HepG2 (cell line): ENCODE measurements around the gene LAMB2. TPM values are rescaled to one million over a fixed set of nuclear protein-coding genes. Genes with fewer than 3 reads are reported as not detected.

ENCODE experiments used
- ATAC-seq: fragments of 200-7000 bp; cut with Tn5 transposase; 3 replicates; pipeline ENCODE4 v1.9.1; 2020; ENCODE audit warnings: mild to moderate bottlenecking, moderate library complexity
- BruUV-seq: library from RNA; stranded (reverse); fragments of 400-500 nt; replicated peaks from 2 replicates; lab custom pipeline; 2021; lab: Mats Ljungman, UMichigan
- CTCF ChIA-PET: fragments of 300-600 bp; formaldehyde crosslinking; extraction: SDS; loops from one replicate; lab custom pipeline; 2021; ENCODE audit warnings: low total read pairs, inconsistent platforms, low intra/inter-chr PET ratio; lab: Yijun Ruan, JAX
- POLR2A ChIA-PET: fragments of 350-600 bp; sonication (Branson Sonifier 250); formaldehyde crosslinking; loops from one replicate; lab custom pipeline; 2020; ENCODE audit warnings: antibody characterized with exemption, inconsistent platforms; lab: Yijun Ruan, JAX
- DNase-seq: peaks from one replicate; pipeline ENCODE4 v3.0.0-alpha.2; 2015; ENCODE audit warnings: low spot score
- FAIRE-seq: peaks from 3 replicates; lab custom pipeline; 2011; peaks lifted over from hg19 to GRCh38; lab: Jason Lieb, UNC
- H2AFZ ChIP-seq: one replicate; pipeline ENCODE4 v1.6.1; 2011; ENCODE audit warnings: low read length, inconsistent platforms
- H3K27ac ChIP-seq: fragments of 300-600 bp; 3 replicates; pipeline ENCODE4 v1.8.0; 2011; ENCODE audit warnings: mixed run types, mild to moderate bottlenecking, mixed read lengths, low read length, inconsistent platforms; ENCODE audit not compliant: insufficient read depth; ENCODE audit errors: extremely low read length
- H3K27me3 ChIP-seq, 2 experiments: fragments of 200-600 bp in 1 of 2; 2 replicates in 1 of 2; 3 replicates in 1 of 2; pipeline versions ENCODE4 v1.6.0 to v1.8.0; 2011; ENCODE audit warnings: low read length in 2 of 2, mild to moderate bottlenecking in 2 of 2, moderate library complexity in 2 of 2, inconsistent platforms in 1 of 2; ENCODE audit not compliant: insufficient read depth in 2 of 2, control insufficient read depth in 1 of 2
- H3K36me3 ChIP-seq, 2 experiments: fragments of 200-600 bp in 1 of 2; replicated peaks in 1 of 2; 2 replicates in 1 of 2; 3 replicates in 1 of 2; pipeline versions ENCODE4 v1.5.1 to v1.8.0; 2011; ENCODE audit warnings: low read length in 2 of 2, inconsistent platforms in 1 of 2; ENCODE audit not compliant: insufficient read depth in 2 of 2, control insufficient read depth in 1 of 2
- H3K4me1 ChIP-seq: 2 replicates; pipeline ENCODE4 v1.5.1; 2012; ENCODE audit warnings: low read length, inconsistent platforms; ENCODE audit not compliant: insufficient read depth
- H3K4me2 ChIP-seq: 2 replicates; pipeline ENCODE4 v1.6.0; 2011; ENCODE audit warnings: low read depth, low read length, inconsistent platforms
- H3K4me3 ChIP-seq, 3 experiments: fragments of 200-600 bp in 1 of 3; sonication (generic), shearing (Covaris generic) in 1 of 3; replicated peaks in 1 of 3; 2 replicates each; pipeline ENCODE4 v1.5.1; 2011 to 2016; ENCODE audit warnings: low read length in 3 of 3, inconsistent platforms in 2 of 3, low read depth in 2 of 3, mild to moderate bottlenecking in 2 of 3, control low read depth in 1 of 3, mixed read lengths in 1 of 3; ENCODE audit not compliant: insufficient read depth in 1 of 3
- H3K79me2 ChIP-seq: one replicate; pipeline ENCODE4 v1.6.1; 2011; ENCODE audit warnings: low read length, inconsistent platforms; ENCODE audit not compliant: insufficient read depth
- H3K9ac ChIP-seq: 2 replicates; pipeline ENCODE4 v1.6.0; 2011; ENCODE audit warnings: mild to moderate bottlenecking, low read depth, low read length, inconsistent platforms; ENCODE audit not compliant: insufficient read depth
- H3K9me3 ChIP-seq: 2 replicates; pipeline ENCODE4 v1.5.1; 2012; ENCODE audit warnings: mild to moderate bottlenecking, low read length
- H4K20me1 ChIP-seq: 2 replicates; pipeline ENCODE4 v1.6.0; 2011; ENCODE audit warnings: inconsistent platforms, mild to moderate bottlenecking, low read length, moderate library complexity; ENCODE audit not compliant: insufficient read depth
- HMG20A ChIP-seq: IDR thresholded peaks from 2 replicates; pipeline ENCODE4 v1.6.1; 2016; ENCODE audit warnings: borderline replicate concordance
- HOXA3 ChIP-seq: sonication (generic); formaldehyde crosslinking; IDR thresholded peaks from 2 replicates; pipeline ENCODE4 v1.5.0; 2020; ENCODE audit warnings: missing genetic modification reagents
- MAF1 ChIP-seq: sonication (generic); formaldehyde crosslinking; IDR thresholded peaks from 2 replicates; pipeline ENCODE4 v1.5.0; 2020; ENCODE audit warnings: missing genetic modification reagents, borderline replicate concordance
- MAFK ChIP-seq, 2 experiments: IDR thresholded peaks in 1 of 2; conservative IDR thresholded peaks in 1 of 2; 2 replicates each; pipeline ENCODE4 v1.6.1; 2011; ENCODE audit warnings: improper control_type of control experiment in 2 of 2, low read length in 2 of 2
- NFIB ChIP-seq: sonication (generic); formaldehyde crosslinking; IDR thresholded peaks from 2 replicates; pipeline ENCODE4 v1.9.0; 2021; ENCODE audit warnings: missing genetic modification reagents, mild to moderate bottlenecking, borderline replicate concordance
- RBM39 ChIP-seq: fragments of 200-400 bp; formaldehyde crosslinking; IDR thresholded peaks from one replicate; pipeline ENCODE4 v1.6.1; 2018; ENCODE audit warnings: antibody characterized with exemption, mild to moderate bottlenecking, low read depth, low read length; ENCODE audit not compliant: poor library complexity, severe bottlenecking
- ZNF160 ChIP-seq: sonication (generic); formaldehyde crosslinking; IDR thresholded peaks from 2 replicates; pipeline ENCODE4 v1.8.0; 2022; ENCODE audit warnings: mild to moderate bottlenecking, inconsistent platforms, missing genetic modification reagents
- ZNF17 ChIP-seq: sonication (generic); formaldehyde crosslinking; IDR thresholded peaks from 2 replicates; pipeline ENCODE4 v1.5.0; 2020; ENCODE audit warnings: mild to moderate bottlenecking, missing genetic modification reagents
- WGBS: methylation state at CpG from one replicate; pipeline ENCODE4 v1.1.6; 2017; ENCODE audit warnings: low lambda C conversion rate; 5-methylcytosine and 5-hydroxymethylcytosine counted together
- in situ Hi-C: cut with HindIII; loops from 2 replicates; pipeline ENCODE4 v1.10.0; 2017; ENCODE audit warnings: low pct_unique_long_range_greater_than_20kb; ENCODE audit not compliant: extremely low pct_ligation_motif_present
- intact Hi-C: fragments of 100-400 bp; cut with micrococcal nuclease; formaldehyde crosslinking; loops from one replicate; pipeline ENCODE4 v1.10.0; 2022; ENCODE audit not compliant: unreplicated experiment
- polyA plus RNA-seq, 8 experiments: library from polyadenylated mRNA; depleted of rRNA in 3 of 8; stranded (reverse) in 7 of 8; unstranded in 1 of 8; fragments of >200 nt; fragmentation: Illumina TruSeq in 4 of 8; extraction: Trizol in 4 of 8; gene quantifications; 2 replicates each; pipeline versions ENCODE4 v1.2.1 to v1.2.3, GENCODE V29; 2011 to 2016; ENCODE audit warnings: low read depth in 4 of 8, missing spikeins in 1 of 8, mixed read lengths in 1 of 8; ENCODE audit not compliant: insufficient read depth in 1 of 8
- total RNA-seq, 5 experiments: library from RNA; depleted of rRNA; stranded (reverse); fragments of >200 nt; fragmentation: Illumina TruSeq; extraction: Trizol; gene quantifications; 2 replicates each; pipeline ENCODE4 v1.2.3, GENCODE V29; 2016; ENCODE audit warnings: low read depth in 1 of 5

Gene LAMB2
- total and polyA plus RNA-seq, 2 of the 13 experiments (the other 11 are each of a cell fraction or from before 2014, with no cell fraction given) = 208 to 443 TPM

GRCh38 chr3:49151610-49152009 lies 18.8 kb upstream of the LAMB2 start:
- ChIA-PET CTCF (no interaction called here), POLR2A (no interaction called here)
- no peaks in the 10 kb centered on the region for H3K27me3 ChIP-seq
- no peak for ATAC-seq
- in situ Hi-C loops (loop anchor here (25.0 kb wide), 1 partner anchor 286 kb away; the partner anchor contains the start of gene NICN1), intact Hi-C loops (no loop called here)
- no peak overlapping the region for H2AFZ ChIP-seq
- no peaks in the 10 kb centered on the region for H3K79me2 ChIP-seq
- 9% methylated on average over 2 of the region's 2 CpGs for WGBS
- no peak overlapping the region for H3K4me2 ChIP-seq
- BruUV-seq = no TSS peak
- H3K9ac ChIP-seq = no peak overlapping the region
- no peak for FAIRE-seq
- H4K20me1 ChIP-seq = no peaks in the 10 kb centered on the region
- no peaks in the 10 kb centered on the region for H3K4me1 ChIP-seq
- TF ChIP-seq MAFK (conservative IDR thresholded peaks at IDR 0.05 in 1 of 2, IDR thresholded peaks at IDR 0.05 in 1 of 2; ENCODE audit: low read length in 2 of 2) = no peak
- no peak for TF ChIP-seq HOXA3 (CRISPR knock-in tag)
- TF ChIP-seq ZNF160 (CRISPR knock-in tag) = no peak
- no peak for TF ChIP-seq HMG20A (CRISPR knock-in tag)
- H3K27ac ChIP-seq = no peak overlapping the region
- no peak overlapping the region for H3K4me3 ChIP-seq
- no peaks in the 10 kb centered on the region for H3K36me3 ChIP-seq
- H3K9me3 ChIP-seq = no peaks in the 10 kb centered on the region
- no peak for DNase-seq

GRCh38 chr3:49148159-49148558 lies 15.3 kb upstream of the LAMB2 start:
- Histone ChIP-seq H2AFZ (no peak overlapping the region), H3K9ac (no peak overlapping the region), H3K9me3 (no peaks in the 10 kb centered on the region), H4K20me1 (no peaks in the 10 kb centered on the region), H3K27me3 (peaks cover 0 to 2% of the 10 kb centered on the region in 2 experiments; a peak in 1 of 5 replicates), H3K4me2 (no peak overlapping the region), H3K4me3 (no peak overlapping the region), H3K4me1 (no peaks in the 10 kb centered on the region), H3K79me2 (no peaks in the 10 kb centered on the region), H3K36me3 (no peaks in the 10 kb centered on the region), H3K27ac (no peak overlapping the region)
- POLR2A ChIA-PET = no interaction called here
- intact Hi-C loops = no loop called here
- DNase-seq = no peak
- in situ Hi-C loops = no loop called here
- FAIRE-seq = no peak
- BruUV-seq = no TSS peak
- no peak for ATAC-seq
- WGBS = 53% methylated on average over 5 of the region's 5 CpGs
- TF ChIP-seq RBM39 (no peak), NFIB (CRISPR knock-in tag) (no peak), MAF1 (CRISPR knock-in tag) (no peak), ZNF17 (CRISPR knock-in tag) (no peak)
- CTCF ChIA-PET = no interaction called here
